Natural killer cell (primary cell): ENCODE data around the gene FCMR. TPM values are rescaled to one million over a fixed set of nuclear protein-coding genes. Genes with fewer than 3 reads are reported as not detected.

Experiments used
- ATAC-seq, 3 donors: fragments of 150-1000 bp in 2 of 3; fragments of 200-7000 bp in 1 of 3; cut with Tn5 transposase; 1 replicate in 1 of 3; 2 replicates in 2 of 3; pipeline ENCODE4 v1.10.0; 2021; ENCODE audit warnings: mild to moderate bottlenecking in 2 of 3, moderate library complexity in 2 of 3
- DNase-seq, 2 donors: peaks; one replicate each; pipeline versions ENCODE4 v3.0.0 to v3.0.0-alpha.2; 2013 to 2021; ENCODE audit warnings: mixed read lengths in 1 of 2
- H3K27ac ChIP-seq: one replicate; pipeline ENCODE4 v1.5.1; 2013; ENCODE audit warnings: mild to moderate bottlenecking, low read length
- H3K27me3 ChIP-seq: one replicate; pipeline ENCODE4 v1.6.1; 2013; ENCODE audit warnings: low read length; ENCODE audit not compliant: control insufficient read depth, insufficient read depth
- H3K36me3 ChIP-seq: one replicate; pipeline ENCODE4 v1.6.1; 2013; ENCODE audit warnings: low read length; ENCODE audit not compliant: control insufficient read depth, insufficient read depth
- H3K4me1 ChIP-seq: one replicate; pipeline ENCODE4 v1.6.1; 2013; ENCODE audit warnings: low read length; ENCODE audit not compliant: control insufficient read depth, insufficient read depth
- H3K4me3 ChIP-seq: one replicate; pipeline ENCODE4 v1.5.1; 2013; ENCODE audit warnings: low read length
- H3K9me3 ChIP-seq: one replicate; pipeline ENCODE4 v1.6.1; 2013; ENCODE audit warnings: low read length; ENCODE audit not compliant: control insufficient read depth, insufficient read depth
- H3K27ac Mint-ChIP-seq, 2 donors: one replicate each; pipeline ENCODE4 v1.8.0; 2022; ENCODE audit warnings: mild to moderate bottlenecking in 2 of 2, mixed read lengths in 2 of 2, moderate library complexity in 1 of 2
- H3K27me3 Mint-ChIP-seq, 2 donors: one replicate each; pipeline ENCODE4 v1.8.0; 2022; ENCODE audit warnings: low read depth in 2 of 2, mixed read lengths in 2 of 2
- H3K36me3 Mint-ChIP-seq: one replicate; pipeline ENCODE4 v1.8.0; 2022; ENCODE audit warnings: mixed read lengths
- H3K4me1 Mint-ChIP-seq, 2 donors: one replicate each; pipeline ENCODE4 v1.8.0; 2022; ENCODE audit warnings: mixed read lengths in 2 of 2
- H3K4me3 Mint-ChIP-seq: one replicate; pipeline ENCODE4 v1.8.0; 2022; ENCODE audit warnings: mild to moderate bottlenecking, moderate library complexity, mixed read lengths
- H3K9me3 Mint-ChIP-seq, 2 donors: one replicate each; pipeline ENCODE4 v1.8.0; 2022; ENCODE audit warnings: mixed read lengths in 2 of 2
- WGBS: methylation state at CpG from one replicate; pipeline ENCODE4 v1.1.7; 2013; ENCODE audit warnings: missing lambda C conversion rate; ENCODE audit not compliant: insufficient coverage; 5-methylcytosine and 5-hydroxymethylcytosine counted together
- intact Hi-C: fragments of 100-400 bp; cut with micrococcal nuclease; formaldehyde crosslinking; loops from one replicate; pipeline ENCODE4 v1.14.2; 2022
- total RNA-seq, 4 donors: library from RNA; stranded (reverse); fragments of 120-200 nt in 1 of 4; gene quantifications; one replicate each; pipeline versions ENCODE4 v1.2.3 to v1.2.4, GENCODE V29; 2013 to 2022
- TF ChIP-seq, protein P1 (sequence below): fragments of 200-600 bp; IDR thresholded peaks from one replicate; pipeline ENCODE4 v1.8.0; 2022; ENCODE audit warnings: antibody characterized with exemption

FCMR gene
- total RNA-seq, 3 donors from 2014 or later (not counting 1 experiment from before 2014, with no cell fraction given): 157 to 178 (median 177) TPM

DNA sequence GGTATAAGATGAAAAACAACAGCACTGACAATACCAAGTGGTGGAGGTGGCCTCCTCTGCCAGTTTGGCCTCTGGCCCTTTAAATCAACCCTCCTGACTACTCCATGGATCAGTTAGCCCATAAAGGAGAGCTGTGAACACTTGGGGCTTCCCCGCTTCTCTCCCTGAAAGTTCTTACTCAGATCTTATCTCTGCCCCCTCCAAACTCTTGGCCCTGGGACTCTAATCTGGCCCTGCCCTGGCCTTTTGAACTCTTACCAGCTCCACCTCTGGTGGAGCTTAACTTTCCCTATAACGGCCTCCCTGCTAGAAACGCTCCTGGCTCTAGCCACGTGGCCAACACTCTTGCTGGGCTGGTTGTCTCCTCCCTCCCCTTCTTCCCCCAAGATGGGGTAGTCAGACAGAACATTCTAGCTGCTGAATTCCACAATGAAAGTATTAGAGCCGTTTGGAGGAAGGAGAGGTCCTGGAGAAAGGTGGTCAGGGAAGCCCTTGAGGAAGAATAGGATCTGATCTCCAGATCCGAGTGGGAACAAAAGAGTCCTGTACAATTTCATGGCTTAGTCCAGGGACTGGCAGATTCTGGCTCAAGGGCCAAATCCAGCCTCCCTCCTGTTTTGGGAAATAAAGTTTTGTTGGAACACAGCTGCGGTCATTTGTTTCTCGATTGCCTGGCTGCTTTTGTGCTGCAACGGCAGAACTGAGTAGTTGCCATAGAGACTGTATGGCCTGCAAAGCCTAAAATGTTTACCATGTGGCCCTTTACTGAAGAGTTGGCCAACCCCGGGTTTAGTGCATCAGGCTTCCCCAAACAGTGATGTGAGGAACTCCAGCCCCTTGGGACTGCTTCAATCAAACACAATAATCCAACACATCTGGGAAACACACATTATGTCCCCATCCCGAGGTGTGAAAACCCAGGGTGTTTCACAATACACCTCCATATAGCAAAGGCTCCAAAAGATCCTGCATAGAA, 34.0 kb upstream of the FCMR start:
- no peaks in the 10 kb centered on the region for H3K9me3 ChIP-seq
- H3K27me3 ChIP-seq: no peaks in the 10 kb centered on the region
- Mint-ChIP-seq H3K36me3 (no peaks in the 10 kb centered on the region), H3K27ac (no peak overlapping the region), H3K4me1 (no peaks in the 10 kb centered on the region), H3K27me3 (no peaks in the 10 kb centered on the region), H3K9me3 (no peaks in the 10 kb centered on the region), H3K4me3 (no peak overlapping the region)
- H3K27ac ChIP-seq: no peak overlapping the region
- H3K4me1 ChIP-seq: no peaks in the 10 kb centered on the region
- 76% methylated on average over 11 of the region's 11 CpGs for WGBS
- DNase-seq (no peak), ATAC-seq (no peak)
- intact Hi-C loops: no loop called here
- H3K4me3 ChIP-seq: no peak overlapping the region
- TF ChIP-seq, protein P1, sequence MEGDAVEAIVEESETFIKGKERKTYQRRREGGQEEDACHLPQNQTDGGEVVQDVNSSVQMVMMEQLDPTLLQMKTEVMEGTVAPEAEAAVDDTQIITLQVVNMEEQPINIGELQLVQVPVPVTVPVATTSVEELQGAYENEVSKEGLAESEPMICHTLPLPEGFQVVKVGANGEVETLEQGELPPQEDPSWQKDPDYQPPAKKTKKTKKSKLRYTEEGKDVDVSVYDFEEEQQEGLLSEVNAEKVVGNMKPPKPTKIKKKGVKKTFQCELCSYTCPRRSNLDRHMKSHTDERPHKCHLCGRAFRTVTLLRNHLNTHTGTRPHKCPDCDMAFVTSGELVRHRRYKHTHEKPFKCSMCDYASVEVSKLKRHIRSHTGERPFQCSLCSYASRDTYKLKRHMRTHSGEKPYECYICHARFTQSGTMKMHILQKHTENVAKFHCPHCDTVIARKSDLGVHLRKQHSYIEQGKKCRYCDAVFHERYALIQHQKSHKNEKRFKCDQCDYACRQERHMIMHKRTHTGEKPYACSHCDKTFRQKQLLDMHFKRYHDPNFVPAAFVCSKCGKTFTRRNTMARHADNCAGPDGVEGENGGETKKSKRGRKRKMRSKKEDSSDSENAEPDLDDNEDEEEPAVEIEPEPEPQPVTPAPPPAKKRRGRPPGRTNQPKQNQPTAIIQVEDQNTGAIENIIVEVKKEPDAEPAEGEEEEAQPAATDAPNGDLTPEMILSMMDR: no peak
- H3K36me3 ChIP-seq: no peaks in the 10 kb centered on the region

DNA sequence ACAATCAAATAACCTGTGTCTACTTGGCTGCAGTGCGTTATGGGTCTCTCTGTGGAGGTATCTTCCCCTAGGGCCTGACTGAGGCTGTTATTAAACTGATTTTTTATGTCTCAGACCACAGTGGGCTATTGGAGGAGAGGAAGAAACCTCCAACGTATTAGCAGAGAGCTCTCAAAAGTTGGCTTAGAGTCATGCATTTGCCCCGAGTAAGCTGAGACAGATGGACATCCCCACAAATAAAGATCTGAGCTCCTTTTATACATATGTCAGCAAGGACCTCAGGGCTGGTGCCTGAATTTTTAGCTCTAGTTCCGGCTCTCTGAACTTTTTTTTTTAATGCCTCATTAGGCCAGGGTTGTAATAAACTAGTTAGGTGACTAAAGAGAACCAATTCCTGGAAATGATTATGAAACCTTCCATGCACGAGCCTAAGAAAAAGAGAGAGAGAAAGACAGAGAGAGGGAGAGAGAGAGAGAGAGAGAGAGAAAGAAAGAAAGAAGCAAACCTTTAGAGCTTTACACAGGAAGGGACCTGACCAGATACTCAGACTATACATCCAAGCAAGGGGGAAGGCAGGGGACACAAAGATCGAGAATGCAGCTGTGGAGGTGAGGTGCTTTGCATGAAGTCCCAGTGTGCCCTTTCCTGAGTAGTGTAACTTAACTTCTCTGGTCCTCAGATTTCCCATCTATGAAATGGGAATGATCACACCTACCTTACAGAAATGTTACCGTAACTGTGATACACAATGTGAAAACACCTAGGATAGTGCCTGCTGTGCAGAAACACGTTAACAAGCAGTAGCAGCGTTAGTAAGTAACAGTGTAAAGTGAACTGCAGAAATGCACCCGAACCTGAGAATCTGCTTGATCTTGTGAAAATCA, 33.0 kb upstream of the FCMR start:
- Histone ChIP-seq H3K4me3 (no peak overlapping the region), H3K27ac (no peak overlapping the region), H3K27me3 (no peaks in the 10 kb centered on the region), H3K9me3 (no peaks in the 10 kb centered on the region), H3K36me3 (no peaks in the 10 kb centered on the region), H3K4me1 (no peaks in the 10 kb centered on the region)
- ATAC-seq: no peak
- 86% methylated on average over 9 of the region's 10 CpGs for WGBS
- H3K4me3 Mint-ChIP-seq: no peak overlapping the region
- no peaks in the 10 kb centered on the region for H3K36me3 Mint-ChIP-seq
- no peaks in the 10 kb centered on the region for H3K27me3 Mint-ChIP-seq
- H3K9me3 Mint-ChIP-seq: no peaks in the 10 kb centered on the region
- no peaks in the 10 kb centered on the region for H3K4me1 Mint-ChIP-seq
- no peak for DNase-seq
- intact Hi-C loops: no loop called here
- H3K27ac Mint-ChIP-seq: no peak overlapping the region
- TF ChIP-seq, protein P1: no peak

DNA sequence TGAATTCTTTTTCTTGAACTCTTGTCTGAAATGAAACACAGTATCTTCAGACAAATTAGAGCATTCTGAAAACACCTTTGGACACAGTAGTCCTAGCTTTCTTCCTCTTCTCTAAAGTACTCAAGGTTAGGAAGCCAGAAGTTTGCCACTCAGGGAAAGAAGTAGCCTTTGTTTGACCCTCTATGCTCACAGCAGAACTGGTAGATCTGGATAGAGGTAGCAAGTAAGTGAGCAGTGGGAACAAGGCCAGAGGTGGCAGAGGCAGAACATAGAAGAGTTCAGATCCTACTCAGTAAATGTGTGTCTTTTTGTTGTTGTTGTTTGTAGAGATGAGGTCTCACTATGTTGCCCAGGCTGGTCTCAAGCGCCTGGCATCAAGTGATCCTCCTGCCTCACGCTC, 31.9 kb upstream of the FCMR start:
- intact Hi-C loops: no loop called here
- Histone ChIP-seq H3K27ac (no peak overlapping the region), H3K4me3 (no peak overlapping the region), H3K36me3 (no peaks in the 10 kb centered on the region), H3K9me3 (no peaks in the 10 kb centered on the region), H3K27me3 (no peaks in the 10 kb centered on the region), H3K4me1 (no peaks in the 10 kb centered on the region)
- no peak for DNase-seq
- ATAC-seq: no peak
- Mint-ChIP-seq H3K9me3 (no peaks in the 10 kb centered on the region), H3K27ac (no peak overlapping the region), H3K27me3 (no peaks in the 10 kb centered on the region), H3K4me1 (no peaks in the 10 kb centered on the region), H3K4me3 (no peak overlapping the region), H3K36me3 (no peaks in the 10 kb centered on the region)
- TF ChIP-seq, protein P1: no peak
- 97% methylated on average over 2 of the region's 2 CpGs for WGBS
